HUES6 (cell line): ENCODE measurements around the gene CARMIL1.

Experiments
- H3K27ac ChIP-seq: 2 replicates; pipeline ENCODE4 v1.7.0; 2013; ENCODE audit warnings: low read depth, mild to moderate bottlenecking, low read length, inconsistent platforms
- H3K27me3 ChIP-seq: 2 replicates; pipeline ENCODE4 v1.6.1; 2013; ENCODE audit warnings: low read length; ENCODE audit not compliant: control insufficient read depth, insufficient read depth
- H3K36me3 ChIP-seq: 2 replicates; pipeline ENCODE4 v1.6.1; 2013; ENCODE audit warnings: low read length; ENCODE audit not compliant: control insufficient read depth, insufficient read depth
- H3K4me1 ChIP-seq: 2 replicates; pipeline ENCODE4 v1.6.1; 2013; ENCODE audit warnings: low read length; ENCODE audit not compliant: control insufficient read depth, insufficient read depth
- H3K4me3 ChIP-seq: 2 replicates; pipeline ENCODE4 v1.5.1; 2013; ENCODE audit warnings: low read depth, low read length
- H3K9ac ChIP-seq: one replicate; pipeline ENCODE4 v1.6.1; 2013; ENCODE audit warnings: mild to moderate bottlenecking, low read length
- H3K9me3 ChIP-seq: 2 replicates; pipeline ENCODE4 v1.6.1; 2013; ENCODE audit warnings: low read depth, low read length; ENCODE audit not compliant: control insufficient read depth, insufficient read depth

CARMIL1 gene

GRCh38 chr6:25277386-25277785, 1.8 kb upstream of the CARMIL1 start:
- Histone ChIP-seq H3K4me1 (peaks cover 12% of the 10 kb centered on the region), H3K9me3 (no peaks in the 10 kb centered on the region), H3K27ac (no peak overlapping the region), H3K9ac (no peak overlapping the region), H3K27me3 (no peaks in the 10 kb centered on the region), H3K36me3 (no peaks in the 10 kb centered on the region), H3K4me3 (no peak overlapping the region)

DNA sequence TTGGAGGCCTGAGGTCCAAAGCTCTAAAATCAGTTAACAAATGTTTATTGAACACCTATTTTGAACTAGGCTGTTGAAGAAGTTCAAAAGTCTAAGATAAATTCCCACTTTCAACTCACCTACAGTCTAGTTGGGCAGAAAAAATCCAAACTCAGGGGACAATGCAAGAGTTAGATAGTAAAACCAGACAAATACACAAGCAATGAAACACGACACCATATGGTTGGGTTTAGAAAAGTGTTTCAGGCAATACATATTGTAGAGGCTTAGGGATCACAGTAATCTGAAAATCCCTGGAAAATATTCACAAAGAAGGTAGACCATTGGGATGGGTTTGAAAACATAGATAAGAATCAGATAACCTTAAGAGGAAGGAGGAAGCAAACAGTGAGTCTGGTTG, 1.3 kb upstream of the CARMIL1 start:
- H3K27ac ChIP-seq: no peak overlapping the region
- H3K9me3 ChIP-seq: no peaks in the 10 kb centered on the region
- H3K36me3 ChIP-seq: no peaks in the 10 kb centered on the region
- H3K4me1 ChIP-seq: peaks cover 12% of the 10 kb centered on the region
- H3K4me3 ChIP-seq: peak overlapping the region; percentile 92
- no peaks in the 10 kb centered on the region for H3K27me3 ChIP-seq
- H3K9ac ChIP-seq: no peak overlapping the region

GRCh38 chr6:25278261-25278913, 787 bp upstream of the CARMIL1 start:
- no peaks in the 10 kb centered on the region for H3K9me3 ChIP-seq
- H3K4me1 ChIP-seq: peaks cover 12% of the 10 kb centered on the region
- H3K36me3 ChIP-seq: no peaks in the 10 kb centered on the region
- peak overlapping the region; percentile 86 for H3K9ac ChIP-seq
- H3K27ac ChIP-seq: peak overlapping the region; percentile 74; the same call in 1 of the 2 replicates
- H3K27me3 ChIP-seq: no peaks in the 10 kb centered on the region
- peak overlapping the region; percentile 92 for H3K4me3 ChIP-seq

DNA sequence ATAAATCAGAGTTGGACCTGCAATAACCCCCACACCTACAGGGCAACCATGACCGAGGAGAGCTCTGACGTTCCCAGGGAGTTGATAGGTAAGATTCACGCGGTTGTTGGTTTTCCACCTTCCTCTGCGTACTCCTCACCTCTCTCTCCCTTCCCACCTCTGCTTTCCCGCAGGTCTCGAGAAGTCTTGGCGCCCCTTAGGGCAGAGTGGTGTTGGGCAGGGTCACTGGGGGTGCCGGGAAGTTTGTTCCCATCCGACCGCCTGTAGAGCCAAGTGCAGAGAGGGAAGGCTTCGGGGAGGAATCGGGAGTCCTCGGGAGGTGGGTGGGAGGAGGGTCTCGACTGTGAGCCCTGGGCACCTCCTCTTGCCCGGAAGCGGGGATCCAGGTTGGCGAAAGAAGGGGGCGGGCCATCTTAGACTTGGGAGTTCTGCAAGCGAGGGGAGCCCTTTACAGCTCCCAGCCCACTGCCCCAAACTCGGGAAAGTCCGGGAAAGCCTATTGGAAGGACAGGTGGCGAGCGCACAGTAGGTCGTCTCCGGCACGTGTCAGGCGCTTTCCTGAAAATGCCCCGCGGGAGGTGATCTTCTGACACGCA, 672 bp downstream of the CARMIL1 start:
- H3K9ac ChIP-seq: peak overlapping the region; percentile 76
- peak overlapping the region; percentile 92 for H3K4me3 ChIP-seq
- no peaks in the 10 kb centered on the region for H3K36me3 ChIP-seq
- no peaks in the 10 kb centered on the region for H3K9me3 ChIP-seq
- peaks cover 12% of the 10 kb centered on the region for H3K4me1 ChIP-seq
- peak overlapping the region; percentile 74; the same call in 1 of the 2 replicates for H3K27ac ChIP-seq
- no peaks in the 10 kb centered on the region for H3K27me3 ChIP-seq

DNA sequence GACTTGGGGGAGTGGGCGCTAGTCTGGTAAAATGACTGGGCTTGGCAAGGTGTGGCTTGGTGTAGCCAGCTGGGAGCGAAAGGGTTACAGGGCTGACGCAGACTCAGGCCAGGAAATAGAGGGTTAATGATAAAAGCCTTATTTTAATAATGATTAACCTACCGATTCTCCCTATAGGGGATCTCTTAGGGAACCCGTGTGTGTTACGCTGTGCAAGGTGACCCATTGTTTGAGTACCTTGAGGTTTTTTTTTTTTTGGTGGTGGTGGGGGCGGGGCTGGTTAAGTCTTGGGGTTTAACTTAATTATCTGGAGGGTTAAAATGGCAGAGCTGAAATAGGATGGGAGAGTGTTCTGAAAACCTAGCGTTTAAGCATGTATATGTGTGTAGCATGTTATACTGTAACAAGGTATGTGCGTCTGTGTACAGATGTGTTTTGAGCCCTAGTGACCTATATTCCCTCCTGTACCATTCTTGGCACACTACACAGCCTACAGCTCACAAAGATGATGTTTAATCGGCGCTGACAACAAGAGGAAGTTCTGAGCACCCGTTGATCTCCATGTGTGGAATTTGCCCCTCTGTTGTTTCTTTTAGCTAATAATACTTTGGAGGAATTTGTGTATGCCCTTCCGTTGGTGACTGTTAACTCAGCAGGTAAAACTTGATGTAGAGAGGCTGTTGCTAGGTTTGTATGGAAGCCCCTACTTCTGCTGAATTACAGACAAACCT, 1.3 kb downstream of the CARMIL1 start:
- peak overlapping the region; percentile 92 for H3K4me3 ChIP-seq
- no peaks in the 10 kb centered on the region for H3K9me3 ChIP-seq
- H3K4me1 ChIP-seq: peaks cover 12% of the 10 kb centered on the region
- H3K36me3 ChIP-seq: no peaks in the 10 kb centered on the region
- H3K27me3 ChIP-seq: no peaks in the 10 kb centered on the region
- H3K27ac ChIP-seq: no peak overlapping the region
- H3K9ac ChIP-seq: peak overlapping the region; percentile 76

- H3K9me3 ChIP-seq: no peaks in the 10 kb centered on the region
Observed at GRCh38 chr6:25286891-25287290, 7.7 kb downstream of the CARMIL1 start.

DNA sequence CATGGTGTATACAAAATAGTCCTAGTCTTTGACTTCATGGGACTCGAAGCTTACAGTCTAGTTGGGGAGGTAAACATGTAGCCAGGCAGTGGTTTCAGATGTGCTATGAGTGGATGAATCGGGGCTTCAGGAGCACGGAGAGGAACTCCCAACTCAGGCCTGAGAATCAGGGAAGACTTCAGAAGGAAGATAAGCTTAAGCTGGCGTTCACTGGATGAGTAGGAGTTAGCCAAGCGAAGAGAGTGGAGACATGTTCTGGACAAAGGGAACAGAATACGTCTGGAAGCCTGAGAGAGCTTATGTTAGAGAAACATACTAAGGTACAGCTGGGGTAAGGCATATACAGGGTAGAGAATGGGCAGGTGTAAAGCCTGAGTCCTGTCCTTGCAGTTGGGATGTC, 8.8 kb downstream of the CARMIL1 start:
- Histone ChIP-seq H3K36me3 (no peaks in the 10 kb centered on the region), H3K9ac (no peak overlapping the region), H3K27ac (no peak overlapping the region), H3K4me3 (no peak overlapping the region), H3K4me1 (peaks cover 12% of the 10 kb centered on the region), H3K9me3 (no peaks in the 10 kb centered on the region), H3K27me3 (no peaks in the 10 kb centered on the region)

More at GRCh38 chr6:25286891-25287290, 7.7 kb downstream of the CARMIL1 start:
- Histone ChIP-seq H3K4me1 (peaks cover 4% of the 10 kb centered on the region; the same call in 1 of the 2 replicates), H3K9ac (no peak overlapping the region), H3K27me3 (no peaks in the 10 kb centered on the region), H3K27ac (no peak overlapping the region), H3K36me3 (no peaks in the 10 kb centered on the region), H3K4me3 (no peak overlapping the region)

- Histone ChIP-seq H3K4me1 (peaks cover 12% of the 10 kb centered on the region), H3K9me3 (no peaks in the 10 kb centered on the region), H3K27ac (no peak overlapping the region), H3K9ac (no peak overlapping the region), H3K36me3 (no peaks in the 10 kb centered on the region), H3K4me3 (no peak overlapping the region), H3K27me3 (no peaks in the 10 kb centered on the region)
Observed at GRCh38 chr6:25288518-25288917, 9.3 kb downstream of the CARMIL1 start.

DNA sequence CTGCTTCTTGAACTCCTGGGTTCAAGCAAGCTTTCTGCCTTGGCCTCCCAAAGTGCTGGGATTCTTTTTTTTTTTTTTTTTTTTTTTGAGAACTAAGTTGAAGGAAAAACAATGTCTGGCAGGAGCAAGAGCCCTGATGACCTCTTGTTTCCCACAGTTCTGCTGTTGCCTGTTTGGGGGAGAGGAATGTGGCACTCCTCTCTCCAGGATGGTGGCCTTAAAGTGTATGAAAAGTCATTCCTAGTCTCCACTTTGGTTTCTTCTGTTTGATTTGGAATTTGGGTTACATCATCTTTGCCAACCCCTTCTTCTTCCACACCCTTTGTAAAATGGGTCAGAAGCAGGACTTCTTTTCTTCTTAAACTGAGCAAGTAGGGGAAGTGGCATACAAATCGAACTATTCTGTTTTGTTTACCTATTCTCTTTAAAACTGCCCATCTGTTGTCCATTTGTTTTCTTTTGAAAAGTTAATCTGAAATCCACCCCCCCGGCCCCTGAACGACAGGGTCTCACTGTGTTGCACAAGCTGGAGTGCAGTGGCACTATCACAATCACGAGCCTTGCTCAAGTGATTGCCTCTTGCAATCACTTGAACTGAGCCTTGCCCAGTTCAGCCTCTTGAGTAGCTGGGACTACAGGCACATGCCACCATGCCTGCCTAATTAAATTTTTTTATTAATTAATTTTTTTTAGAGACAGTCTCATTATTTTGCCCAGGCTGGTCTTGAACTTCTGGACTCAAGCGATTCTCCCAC, 11.3 kb downstream of the CARMIL1 start:
- Histone ChIP-seq H3K9ac (no peak overlapping the region), H3K4me1 (peaks cover 12% of the 10 kb centered on the region), H3K27ac (no peak overlapping the region), H3K36me3 (no peaks in the 10 kb centered on the region), H3K4me3 (no peak overlapping the region), H3K27me3 (no peaks in the 10 kb centered on the region), H3K9me3 (no peaks in the 10 kb centered on the region)

DNA sequence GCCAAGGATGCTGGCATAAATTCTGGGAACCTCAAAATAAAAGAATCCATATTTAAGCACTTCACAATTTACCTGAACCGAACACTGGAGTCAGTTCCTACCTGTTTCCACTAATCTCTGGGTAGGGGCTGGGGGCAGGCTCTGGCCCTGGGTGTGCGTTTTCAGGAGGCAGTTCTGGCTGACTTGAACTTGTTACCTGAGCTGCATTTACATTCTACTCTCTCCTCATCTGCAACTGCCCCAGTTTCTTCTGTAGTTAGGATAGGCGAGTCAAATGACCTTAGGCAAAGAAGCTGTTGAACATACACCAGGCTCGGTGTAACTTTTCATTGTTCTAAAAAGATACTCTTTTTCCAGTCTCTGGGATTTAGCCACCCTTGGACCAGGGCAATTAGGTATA, 13.2 kb downstream of the CARMIL1 start:
- Histone ChIP-seq H3K9ac (no peak overlapping the region), H3K36me3 (no peaks in the 10 kb centered on the region), H3K4me3 (no peak overlapping the region), H3K4me1 (peaks cover 12% of the 10 kb centered on the region), H3K9me3 (no peaks in the 10 kb centered on the region), H3K27me3 (no peaks in the 10 kb centered on the region), H3K27ac (no peak overlapping the region)
